NCI-H2227 (cell line): Measurements from ENCODE around the gene IFNLR1.

Experiments
- DNase-seq: peaks from one replicate; lab custom pipeline; 2025; ENCODE audit not compliant: unreplicated experiment; lab: John Stamatoyannopoulos, UW

Gene IFNLR1

DNA sequence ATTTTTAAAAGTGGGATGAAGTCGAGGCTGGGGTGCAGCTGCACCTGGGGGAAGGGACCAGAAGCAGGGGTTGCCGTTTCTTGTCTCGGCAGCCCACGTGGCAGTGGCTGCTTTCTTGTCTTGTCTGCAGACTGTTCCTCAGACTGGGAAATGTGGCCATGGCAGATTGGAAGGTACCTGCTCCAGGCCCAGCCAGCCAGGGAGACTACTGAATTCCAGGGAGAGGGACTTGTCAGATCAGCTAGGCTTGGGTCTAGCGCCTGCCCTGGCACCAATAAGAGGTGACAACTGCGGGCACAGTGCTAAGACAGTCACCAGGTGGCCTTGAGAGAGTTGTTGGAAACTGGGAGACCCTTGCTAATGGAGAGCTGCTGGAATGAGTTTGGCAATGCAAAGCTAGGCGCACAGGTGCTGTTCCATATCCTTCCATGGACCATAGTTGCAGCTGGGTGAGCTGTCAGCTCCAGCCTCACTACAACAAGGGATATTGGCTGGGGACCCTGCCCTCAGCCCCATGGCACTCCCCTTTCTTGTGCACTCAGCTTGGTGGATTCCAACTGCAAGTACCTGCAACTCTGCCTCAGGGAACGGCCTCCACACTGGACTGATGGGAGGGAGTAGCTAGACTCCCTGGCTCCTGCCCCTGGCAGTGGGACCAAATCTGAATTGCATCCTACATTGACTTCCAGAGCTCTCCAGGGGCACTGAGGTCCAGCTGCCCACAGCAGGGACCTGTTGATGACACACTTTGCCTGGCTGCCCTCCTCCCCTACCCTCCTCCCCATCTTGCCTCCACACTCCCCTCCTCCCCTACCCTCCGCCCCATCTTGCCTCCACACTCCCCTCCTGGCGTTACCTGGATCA is 34.2 kb downstream of the IFNLR1 start:
- DNase-seq, result no peak

DNA sequence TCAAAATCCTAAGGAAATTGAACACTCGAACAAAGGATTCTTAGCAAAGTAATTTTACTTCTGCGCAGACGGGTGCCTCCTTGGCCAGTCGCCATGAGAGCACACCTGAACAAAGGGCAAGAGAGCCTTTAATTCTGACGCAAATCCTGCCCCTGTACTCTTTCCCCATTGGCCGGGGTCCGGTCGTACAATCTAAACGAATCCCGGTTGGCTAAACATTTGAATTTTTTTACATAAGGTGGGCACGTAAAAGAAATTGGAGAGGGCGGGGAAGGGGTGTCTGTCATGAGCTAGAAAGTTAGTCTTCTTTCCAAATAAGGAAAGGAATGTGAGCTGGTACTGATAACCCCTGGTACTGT is 35.9 kb downstream of the IFNLR1 start:
- DNase-seq, result peak; percentile 83

DNA sequence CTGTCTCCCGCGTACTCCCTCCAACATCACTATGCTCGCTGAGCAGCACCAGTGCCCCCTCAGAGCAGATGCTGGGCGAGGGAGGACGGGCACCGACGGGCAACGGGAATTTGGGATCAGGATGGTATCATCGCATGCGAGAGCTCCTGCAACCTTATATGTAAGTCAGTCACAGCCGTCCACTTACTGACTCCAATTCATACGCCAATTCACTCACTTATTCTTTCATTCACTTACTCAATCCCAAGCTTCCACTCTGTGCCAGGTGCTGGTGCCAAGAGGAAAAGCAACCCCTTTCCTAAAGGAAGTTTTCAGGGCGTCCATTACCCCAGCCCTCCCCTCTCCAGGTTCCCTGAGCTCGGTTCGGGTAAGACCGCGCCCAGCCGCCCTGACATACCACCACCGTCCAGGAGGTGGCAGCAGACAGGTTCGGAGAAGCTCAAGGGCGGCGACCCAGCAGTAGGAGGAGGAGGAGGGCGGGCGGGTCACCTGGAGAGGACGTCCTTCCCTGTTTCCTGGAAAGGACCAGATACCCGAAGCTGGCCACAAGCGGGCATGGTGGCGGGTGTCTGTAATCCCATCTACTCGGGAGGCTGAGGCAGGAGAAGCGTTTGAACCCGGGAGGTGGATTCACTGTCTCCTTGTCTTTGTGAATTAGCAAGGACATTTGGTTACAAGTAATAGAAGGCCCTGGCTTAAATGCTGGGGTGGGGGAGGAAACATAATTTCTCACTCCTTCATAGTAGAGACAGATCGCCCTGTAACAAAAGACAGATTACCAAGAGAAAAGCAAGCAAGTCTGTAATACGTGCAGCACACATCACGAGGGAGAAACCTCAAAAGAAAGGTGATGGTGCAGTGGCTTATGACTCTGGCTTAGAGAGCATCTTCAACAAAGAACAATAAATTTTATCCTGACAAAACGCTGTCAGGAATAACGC is 36.6 kb downstream of the IFNLR1 start:
- peak; percentile 93 for DNase-seq

DNA sequence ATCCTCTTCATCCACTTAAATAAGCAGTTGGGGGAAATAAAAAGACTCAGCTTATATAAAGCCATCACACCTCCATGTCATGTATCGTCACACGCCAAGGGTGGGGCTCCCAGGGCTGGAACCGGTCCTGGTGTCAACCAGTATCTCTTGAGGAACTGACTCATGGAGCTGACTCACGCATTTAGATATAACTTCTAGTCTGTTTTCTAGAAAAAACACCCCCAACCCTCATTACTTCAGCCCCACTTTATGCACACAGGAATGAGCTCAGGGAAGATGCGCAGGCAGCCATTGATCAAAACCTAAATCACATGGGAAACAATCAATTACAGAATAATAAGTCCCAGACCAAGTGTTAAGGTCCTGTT is 37.2 kb downstream of the IFNLR1 start:
- no peak for DNase-seq

DNA sequence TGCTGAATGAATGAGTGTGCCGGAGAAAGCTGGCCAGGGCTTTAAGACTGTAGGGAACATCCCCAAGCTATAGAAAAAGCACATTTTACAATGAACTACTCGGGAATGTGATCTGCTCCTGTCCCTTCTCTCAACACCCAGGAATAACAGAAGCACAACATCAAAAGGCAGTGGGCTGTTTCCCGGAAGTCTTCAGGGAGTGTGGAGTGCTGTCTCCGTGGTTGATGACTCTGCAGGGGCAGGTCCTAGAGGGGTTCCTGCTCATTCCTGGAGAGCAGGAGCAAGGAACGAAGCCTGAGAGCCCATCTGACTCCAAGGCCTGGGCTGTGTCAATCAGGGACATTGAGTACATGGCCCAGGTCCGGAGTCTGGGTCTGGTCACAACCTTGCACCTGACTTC is 39.3 kb downstream of the IFNLR1 start:
- no peak for DNase-seq

DNA sequence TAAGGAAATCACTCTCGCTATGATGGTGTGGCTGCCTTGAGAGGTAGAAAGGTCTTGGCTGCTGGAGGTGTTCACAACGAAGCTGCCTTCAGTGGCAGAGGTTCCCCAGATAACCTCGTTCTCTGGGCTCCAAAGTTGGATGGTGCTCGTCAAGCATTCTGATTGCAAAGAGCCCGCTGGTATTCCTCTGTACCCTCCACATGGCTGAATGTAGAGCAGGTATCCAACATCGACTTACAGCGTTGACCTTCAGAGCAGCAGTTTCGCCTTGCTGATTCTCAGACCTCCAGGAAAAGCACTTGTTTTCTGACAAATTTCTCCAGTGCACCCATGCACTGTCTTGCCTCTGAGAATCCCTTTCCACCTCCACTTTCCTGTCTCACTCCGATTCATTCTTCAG is 39.9 kb downstream of the IFNLR1 start:
- no peak for DNase-seq

DNA sequence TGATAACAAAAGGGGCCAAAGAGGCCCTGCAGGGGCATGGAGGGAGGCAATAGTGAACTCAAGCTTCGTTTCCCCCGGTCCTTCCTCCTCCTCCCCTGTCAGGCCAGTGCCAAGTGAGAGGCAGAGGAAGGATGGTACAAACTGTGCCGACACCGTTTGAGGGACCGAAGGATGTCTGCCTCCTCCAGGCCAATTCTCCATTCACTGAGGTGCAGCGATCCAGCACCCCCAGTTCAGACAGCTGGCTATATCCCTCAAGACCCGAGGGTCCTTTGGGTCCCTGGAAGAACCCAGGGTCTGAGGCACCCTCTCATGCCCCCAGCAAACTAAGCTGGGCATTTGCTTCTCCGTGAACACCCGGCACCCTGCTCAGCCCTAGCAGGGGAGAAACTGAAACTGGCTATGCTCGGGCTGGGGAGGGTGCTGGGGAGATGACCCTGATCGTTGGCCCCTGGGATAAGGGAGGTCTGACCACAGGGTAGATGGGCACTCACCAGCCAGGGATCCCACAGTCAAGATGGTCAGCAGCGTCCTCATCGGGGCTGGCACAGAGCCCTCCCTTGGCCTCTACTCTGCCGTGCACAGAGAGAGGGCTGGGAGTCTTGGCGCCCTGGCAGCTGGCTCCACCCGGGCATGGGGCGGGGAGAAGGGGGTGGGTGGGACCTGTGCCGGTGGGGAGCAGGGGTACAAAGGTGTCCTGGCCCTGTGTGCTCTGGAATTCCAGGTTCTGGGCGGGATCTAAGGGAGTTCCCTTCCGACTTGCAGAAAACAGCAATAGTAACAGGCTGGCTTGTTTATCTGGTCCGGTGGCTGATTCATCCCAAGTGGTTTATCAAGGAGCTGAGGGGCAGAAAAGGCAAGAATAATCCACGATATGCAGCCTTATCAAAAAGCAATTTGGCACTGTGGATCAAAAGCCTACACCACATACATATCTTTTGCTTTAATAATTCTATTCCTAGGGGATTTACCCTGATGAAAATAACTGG is 44.2 kb downstream of the IFNLR1 start, which contains the start of gene IL22RA1:
IL22RA1 (minus strand) TSS at position 595 of the 989 bp plus-strand sequence; CDS start at position 537, 58 bp downstream.
- DNase-seq, result no peak

DNA sequence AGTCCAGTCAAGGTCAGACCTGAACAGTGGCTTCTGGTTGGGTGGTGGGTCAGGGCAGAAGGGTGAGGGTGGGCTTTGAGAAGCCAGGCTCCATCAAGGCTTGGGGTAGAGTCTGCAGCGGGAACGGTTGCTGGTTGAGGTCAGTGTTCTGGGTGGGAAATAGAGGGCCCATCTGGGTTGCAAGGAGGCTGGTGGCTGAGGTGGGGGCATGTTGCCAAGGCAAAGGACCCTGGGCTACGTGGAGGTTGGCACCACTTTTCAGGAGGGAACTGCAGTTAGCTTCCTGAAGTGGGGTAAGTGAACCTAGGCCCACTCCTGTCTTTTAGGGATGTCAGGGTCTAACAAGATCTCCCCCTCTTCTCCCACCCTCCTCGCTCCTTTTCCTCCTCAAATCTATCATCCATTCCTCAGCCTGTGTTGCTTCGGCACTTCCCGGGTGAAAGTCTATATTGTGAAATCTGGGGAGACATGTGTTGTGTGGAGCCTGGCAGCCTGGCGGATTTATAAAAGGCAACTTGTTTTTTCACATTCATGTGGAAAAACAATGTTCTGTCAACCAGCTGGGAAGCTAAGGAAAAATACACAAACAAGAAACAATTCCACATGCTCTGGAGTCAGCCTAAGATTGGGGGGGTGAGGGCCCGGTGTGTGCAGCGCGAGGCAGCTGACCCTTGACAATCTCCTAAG is 45.6 kb downstream of the IFNLR1 start:
- no peak for DNase-seq

DNA sequence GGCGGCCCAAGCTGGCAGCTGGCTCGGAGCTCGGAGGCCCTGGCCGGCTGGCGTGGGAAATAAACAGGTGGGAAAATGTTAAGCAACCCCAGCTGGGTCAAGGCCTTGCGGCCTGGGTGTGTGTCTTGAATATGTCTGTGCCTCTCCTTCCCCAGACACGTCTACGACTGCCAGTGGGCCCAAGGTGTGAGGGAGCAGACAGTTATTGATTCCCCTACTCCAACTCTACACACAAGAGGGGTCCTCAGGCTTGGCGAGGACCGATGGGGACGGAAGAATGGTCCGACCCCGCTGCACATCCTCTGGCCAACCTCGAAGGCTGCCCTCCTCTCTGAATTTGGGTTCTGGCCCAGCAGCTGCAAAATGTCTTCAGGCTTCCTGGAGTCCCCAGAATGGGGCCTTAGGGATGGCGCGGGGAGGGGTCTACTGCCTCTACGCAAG is 46.3 kb downstream of the IFNLR1 start:
- DNase-seq, result no peak

DNA sequence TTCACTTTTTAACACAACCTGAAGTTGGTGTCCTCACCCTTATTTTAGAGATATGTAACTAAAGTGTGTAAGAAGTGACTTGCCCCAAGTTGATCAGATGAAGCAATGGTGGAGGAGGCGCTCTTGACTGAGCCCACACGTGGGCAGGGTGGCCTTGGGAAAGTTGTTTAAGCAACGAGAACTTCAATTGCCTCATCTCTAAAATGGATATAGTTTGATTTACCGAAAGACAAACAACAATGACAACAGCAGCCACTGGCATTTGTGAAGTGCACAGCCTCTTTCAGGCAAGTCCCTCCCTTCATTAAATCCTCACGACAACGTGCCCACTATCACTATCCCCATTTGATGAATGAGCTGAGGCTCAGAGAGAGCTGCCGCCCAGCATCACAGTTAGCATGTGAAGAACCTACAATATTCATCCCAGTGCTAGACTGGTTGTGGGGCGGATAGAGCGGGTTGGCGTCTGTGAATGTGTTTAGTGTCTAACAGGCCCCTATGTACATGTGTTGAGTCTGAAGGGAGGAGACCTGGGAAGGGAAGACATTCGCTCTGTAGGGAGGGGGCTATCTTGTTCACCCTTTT is 47.2 kb downstream of the IFNLR1 start:
- DNase-seq, result no peak

DNA sequence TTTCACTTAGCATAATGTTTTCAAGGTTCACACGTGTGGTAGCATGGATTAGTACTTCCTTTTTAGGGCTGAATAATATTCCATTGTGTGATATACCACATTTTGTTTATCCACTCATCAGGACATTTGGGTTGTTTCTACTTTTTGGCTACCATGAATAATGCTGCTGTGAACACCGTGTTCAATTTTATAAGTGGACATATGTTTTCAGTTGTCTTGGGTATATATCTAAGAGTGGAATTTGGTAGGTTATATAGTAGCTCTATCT is 47.9 kb downstream of the IFNLR1 start:
- DNase-seq, result no peak

DNA sequence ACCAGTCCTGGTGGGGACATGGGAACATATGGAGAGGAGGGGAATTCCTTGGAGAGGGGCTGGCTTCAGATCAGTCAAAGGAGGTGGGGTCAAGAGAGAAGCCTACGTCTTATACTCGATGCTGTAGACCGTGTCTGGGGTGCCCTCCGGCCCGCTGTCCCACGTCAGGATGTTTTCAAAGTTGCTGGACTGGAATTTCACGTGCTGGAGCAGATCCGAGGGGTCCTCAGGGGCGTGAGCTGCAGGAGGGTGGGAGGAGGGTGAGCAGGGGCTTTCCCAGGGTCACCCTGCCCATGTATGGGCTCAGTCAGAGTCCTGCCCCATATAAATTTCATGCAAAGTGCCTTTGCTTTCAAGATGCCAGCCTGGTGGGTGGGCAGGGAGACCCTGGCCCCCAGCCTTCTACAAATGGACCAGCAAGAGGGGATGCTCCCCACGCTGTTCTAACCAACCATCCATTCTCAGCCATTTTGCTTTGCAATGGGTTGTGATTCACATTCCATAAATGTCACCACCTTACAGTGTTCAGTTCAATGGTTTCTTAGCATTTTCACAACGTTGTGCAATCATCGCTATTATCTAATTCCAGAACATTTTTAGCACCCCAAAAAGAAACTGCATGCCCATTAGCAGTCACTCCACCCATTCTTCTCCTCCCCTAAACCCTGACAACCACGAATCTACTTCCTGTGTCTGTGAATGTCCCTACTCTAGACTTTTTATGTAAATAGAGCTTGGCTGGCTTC is 48.4 kb downstream of the IFNLR1 start:
- DNase-seq, result no peak

DNA sequence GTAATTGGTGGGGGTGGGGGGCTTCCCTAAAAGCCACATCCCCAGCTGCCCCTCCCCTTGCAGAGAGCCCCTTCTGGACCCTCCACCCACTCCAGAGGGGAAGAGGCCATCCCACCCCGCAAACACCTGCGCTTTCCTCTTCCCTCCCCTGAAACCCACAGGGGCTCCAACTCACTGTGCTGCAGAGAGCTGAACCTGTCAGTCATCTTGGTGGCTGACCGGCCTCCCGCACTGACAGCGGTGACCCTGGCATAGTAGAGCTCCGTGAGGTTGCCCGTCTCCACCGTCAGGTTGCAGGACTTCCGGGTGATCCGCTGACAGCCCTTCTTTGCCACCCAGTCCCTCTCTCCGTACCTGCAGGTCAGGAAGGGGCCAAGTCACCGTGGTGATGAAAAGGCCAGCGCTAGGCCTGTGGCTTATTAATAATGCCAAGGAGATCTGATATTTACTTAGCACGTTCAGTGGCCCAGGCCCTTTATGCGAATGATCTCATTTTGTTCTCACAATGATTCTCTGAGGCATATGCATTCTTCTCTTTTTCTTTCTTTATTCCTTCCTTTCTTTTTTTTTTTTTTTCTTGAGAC is 50.0 kb downstream of the IFNLR1 start:
- no peak for DNase-seq

DNA sequence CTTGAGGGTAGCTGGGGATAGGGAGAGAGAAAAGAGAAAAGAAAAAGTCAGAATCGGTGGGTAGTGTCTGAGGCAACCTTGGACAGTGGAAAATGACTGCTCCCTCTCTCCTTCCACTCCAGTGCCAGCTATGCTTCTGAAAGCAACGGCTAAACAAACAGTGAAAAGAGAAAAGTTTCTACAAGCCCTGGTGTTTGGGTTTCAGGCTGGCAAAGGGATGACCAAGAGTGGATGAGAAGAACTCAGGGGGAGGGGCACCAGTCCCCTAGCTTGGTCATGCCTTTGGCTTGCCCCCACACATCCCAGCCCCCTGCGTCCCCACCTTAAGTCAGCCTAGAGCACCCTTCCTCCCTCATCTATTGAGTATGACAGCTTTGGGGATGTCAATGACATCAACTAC is 52.7 kb downstream of the IFNLR1 start:
- no peak for DNase-seq

DNA sequence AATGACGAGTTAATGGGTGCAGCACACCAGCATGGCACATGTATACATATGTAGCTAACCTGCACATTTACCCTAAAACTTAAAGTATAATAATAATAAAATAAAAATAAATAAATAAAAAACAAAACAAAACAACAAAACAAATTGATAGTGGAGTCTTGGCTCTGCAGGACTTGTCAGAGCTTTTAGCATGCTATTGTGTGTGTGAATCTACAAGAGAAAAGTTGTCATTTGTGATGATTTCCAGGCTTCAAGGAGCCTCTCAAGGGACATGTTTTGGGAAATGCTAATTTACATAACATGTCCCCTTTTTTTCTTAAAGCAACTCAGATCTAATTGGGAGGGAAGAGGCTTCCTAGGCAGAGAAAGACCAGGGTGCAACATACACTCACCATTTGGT is 53.3 kb downstream of the IFNLR1 start:
- DNase-seq, result no peak

DNA sequence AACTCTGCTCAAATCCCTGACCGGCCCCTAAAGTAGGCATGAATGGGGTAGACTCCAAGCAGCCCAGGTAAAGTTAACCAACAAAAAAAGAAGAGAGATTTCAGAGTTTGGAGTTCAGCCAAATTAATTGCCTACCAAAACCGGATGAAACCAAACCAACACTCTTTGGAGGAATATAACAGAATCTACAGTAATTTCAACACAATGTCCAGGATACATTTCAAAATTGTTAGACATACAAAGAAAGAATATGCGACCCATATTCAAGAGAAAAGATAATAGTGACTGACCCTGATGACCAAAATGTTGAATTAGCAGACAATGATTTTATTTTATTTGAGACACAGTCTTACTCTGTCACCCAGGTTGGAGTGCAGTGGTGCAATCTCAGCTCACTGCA is 56.7 kb downstream of the IFNLR1 start:
- no peak for DNase-seq

DNA sequence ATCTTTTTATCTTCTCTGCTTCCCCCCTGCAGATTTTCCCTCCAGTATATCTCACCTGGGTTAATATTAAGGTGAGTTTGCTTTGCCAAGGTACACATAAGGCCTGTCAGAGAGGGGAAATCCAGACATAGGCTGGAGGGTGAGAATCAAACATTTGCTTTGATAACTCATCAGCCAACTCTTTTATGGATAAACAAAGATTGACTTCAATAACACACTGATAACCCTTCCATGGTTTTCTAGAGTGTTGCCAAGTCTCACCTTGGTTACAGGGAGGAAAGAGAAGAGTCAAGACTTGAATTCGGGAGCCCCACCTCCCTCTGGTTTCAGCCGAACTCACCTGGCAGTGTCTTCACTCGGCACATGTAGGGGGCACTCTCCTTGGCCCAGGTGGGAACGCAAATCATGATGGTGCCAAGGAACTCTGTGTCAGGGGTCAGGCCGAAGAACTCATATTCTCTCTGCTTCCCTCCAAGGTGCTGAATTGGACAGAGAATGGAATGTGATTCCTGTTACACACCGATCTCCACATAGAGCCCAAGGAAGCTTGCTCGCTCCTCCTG is 59.2 kb downstream of the IFNLR1 start:
- no peak for DNase-seq

DNA sequence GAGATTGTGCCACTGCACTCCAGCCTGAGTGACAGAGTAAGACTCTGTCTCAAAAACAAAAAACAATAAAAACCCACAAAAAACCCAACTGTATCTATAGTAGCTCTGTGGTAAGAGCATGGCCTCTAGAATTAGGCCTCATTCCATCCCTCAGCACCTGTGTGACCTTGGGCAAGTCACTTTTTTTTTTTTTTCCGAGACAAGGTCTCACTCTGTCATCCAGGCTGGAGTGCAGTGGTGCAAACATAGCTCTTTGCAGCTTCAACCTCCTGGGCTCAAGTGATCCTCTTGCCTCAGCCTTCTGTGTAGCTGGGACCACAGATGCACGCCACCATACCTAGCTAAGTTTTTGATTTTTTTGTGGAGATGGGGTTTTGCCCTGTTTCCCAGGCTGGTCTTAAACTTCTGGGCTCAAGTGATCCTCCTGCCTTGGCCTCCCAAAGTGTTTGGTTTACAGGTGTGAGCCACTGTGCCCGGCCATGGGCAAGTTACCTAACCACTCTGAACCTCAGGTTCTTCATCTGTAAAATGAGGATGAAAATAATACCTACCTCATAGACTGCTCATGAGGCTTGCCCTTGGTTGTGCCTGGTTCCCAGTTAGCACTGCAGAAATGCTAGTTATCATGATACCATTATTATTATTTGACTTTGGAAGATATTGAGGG is 59.8 kb downstream of the IFNLR1 start:
- DNase-seq, result no peak
